HEK293 (cell line): ENCODE data around the gene UST.

Source experiments
- CTCF ChIA-PET: fragments of 350-600 bp; formaldehyde crosslinking; extraction: SDS; loops from one replicate; lab custom pipeline; 2021; ENCODE audit warnings: antibody characterized with exemption; lab: Yijun Ruan, JAX
- POLR2A ChIA-PET: fragments of 300-600 bp; formaldehyde crosslinking; extraction: SDS; loops from one replicate; lab custom pipeline; 2020; ENCODE audit warnings: antibody characterized with exemption, inconsistent platforms; lab: Yijun Ruan, JAX
- H3K27ac ChIP-seq: fragments of 200-500 bp; sonication (Bioruptor generic); 2 replicates; pipeline ENCODE4 v1.5.1; 2014; ENCODE audit warnings: low read depth, low read length, control low read depth, inconsistent platforms; ENCODE audit errors: extremely low read depth
- H3K36me3 ChIP-seq, 2 experiments: fragments of 200-500 bp in 1 of 2; sonication (Bioruptor generic) in 1 of 2; 1 replicate in 1 of 2; 2 replicates in 1 of 2; pipeline ENCODE4 v1.5.1; 2014 to 2017; ENCODE audit warnings: inconsistent platforms in 2 of 2, low read length in 2 of 2; ENCODE audit not compliant: control insufficient read depth in 2 of 2, insufficient read depth in 1 of 2
- H3K4me1 ChIP-seq: fragments of 200-500 bp; sonication (Bioruptor generic); 2 replicates; pipeline ENCODE4 v1.5.1; 2014; ENCODE audit warnings: mild to moderate bottlenecking, low read length, inconsistent platforms; ENCODE audit not compliant: control insufficient read depth, insufficient read depth
- H3K4me3 ChIP-seq: 2 replicates; pipeline ENCODE4 v1.5.1; 2011; ENCODE audit warnings: low read depth, mild to moderate bottlenecking, control low read depth, low read length, moderate library complexity
- H3K9me3 ChIP-seq: fragments of 200-500 bp; sonication (Bioruptor generic); 2 replicates; pipeline ENCODE4 v1.5.1; 2014; ENCODE audit warnings: low read depth, low read length, inconsistent platforms; ENCODE audit not compliant: control insufficient read depth, insufficient read depth
- CTCF ChIP-seq: fragments of 450-650 bp; formaldehyde crosslinking; IDR thresholded peaks from 2 replicates; pipeline ENCODE4 v1.5.1; 2016; ENCODE audit warnings: missing biosample characterization, missing genetic modification characterization
- FEZF1 ChIP-seq: fragments of 450-650 bp; formaldehyde crosslinking; IDR thresholded peaks from 2 replicates; pipeline ENCODE4 v1.5.1; 2016; ENCODE audit warnings: missing biosample characterization, missing genetic modification characterization
- GLIS1 ChIP-seq: fragments of 450-650 bp; formaldehyde crosslinking; IDR thresholded peaks from 2 replicates; pipeline ENCODE4 v1.5.1; 2016; ENCODE audit warnings: missing biosample characterization, missing genetic modification characterization
- GLIS2 ChIP-seq: fragments of 450-650 bp; formaldehyde crosslinking; IDR thresholded peaks from 2 replicates; pipeline ENCODE4 v1.5.1; 2016; ENCODE audit warnings: missing biosample characterization, missing genetic modification characterization
- HIC1 ChIP-seq: fragments of 450-650 bp; formaldehyde crosslinking; IDR thresholded peaks from 2 replicates; pipeline ENCODE4 v1.5.1; 2016; ENCODE audit warnings: missing biosample characterization, missing genetic modification characterization
- HOXC10 ChIP-seq: sonication (generic); formaldehyde crosslinking; IDR thresholded peaks from 2 replicates; pipeline ENCODE4 v1.8.1; 2023; ENCODE audit warnings: mild to moderate bottlenecking, missing genetic modification reagents
- KLF10 ChIP-seq: fragments of 450-650 bp; IDR thresholded peaks from 2 replicates; pipeline ENCODE4 v1.5.1; 2018; ENCODE audit warnings: missing biosample characterization, mild to moderate bottlenecking, missing genetic modification characterization
- KLF17 ChIP-seq: fragments of 450-650 bp; formaldehyde crosslinking; IDR thresholded peaks from 2 replicates; pipeline ENCODE4 v1.5.1; 2016; ENCODE audit warnings: missing biosample characterization, missing genetic modification characterization
- KLF9 ChIP-seq: fragments of 450-650 bp; formaldehyde crosslinking; IDR thresholded peaks from 2 replicates; pipeline ENCODE4 v1.5.1; 2016; ENCODE audit warnings: missing biosample characterization, missing genetic modification characterization, low read depth
- OSR2 ChIP-seq: fragments of 450-650 bp; formaldehyde crosslinking; IDR thresholded peaks from 2 replicates; pipeline ENCODE4 v1.5.1; 2016; ENCODE audit warnings: missing biosample characterization, missing genetic modification characterization
- PATZ1 ChIP-seq: fragments of 450-650 bp; formaldehyde crosslinking; IDR thresholded peaks from 2 replicates; pipeline ENCODE4 v1.5.1; 2016; ENCODE audit warnings: missing biosample characterization, missing genetic modification characterization
- SCRT1 ChIP-seq: fragments of 450-650 bp; formaldehyde crosslinking; IDR thresholded peaks from 2 replicates; pipeline ENCODE4 v1.5.1; 2016; ENCODE audit warnings: missing biosample characterization, missing genetic modification characterization, borderline replicate concordance
- SCRT2 ChIP-seq: fragments of 450-650 bp; formaldehyde crosslinking; IDR thresholded peaks from 2 replicates; pipeline ENCODE4 v1.5.1; 2016; ENCODE audit warnings: missing biosample characterization, missing genetic modification characterization
- SP2 ChIP-seq: fragments of 450-650 bp; formaldehyde crosslinking; IDR thresholded peaks from 2 replicates; pipeline ENCODE4 v1.5.1; 2016; ENCODE audit warnings: missing biosample characterization, missing genetic modification characterization
- SP7 ChIP-seq: fragments of 450-650 bp; formaldehyde crosslinking; IDR thresholded peaks from 2 replicates; pipeline ENCODE4 v1.5.1; 2016; ENCODE audit warnings: missing biosample characterization, missing genetic modification characterization
- YY2 ChIP-seq: fragments of 450-650 bp; formaldehyde crosslinking; IDR thresholded peaks from 2 replicates; pipeline ENCODE4 v1.5.1; 2016; ENCODE audit warnings: missing biosample characterization, missing genetic modification characterization
- ZBTB48 ChIP-seq: fragments of 450-650 bp; formaldehyde crosslinking; IDR thresholded peaks from 2 replicates; pipeline ENCODE4 v1.5.1; 2016; ENCODE audit warnings: missing biosample characterization, missing genetic modification characterization
- ZEB2 ChIP-seq: fragments of 450-650 bp; formaldehyde crosslinking; IDR thresholded peaks from 2 replicates; pipeline ENCODE4 v1.5.1; 2016; ENCODE audit warnings: missing biosample characterization, missing genetic modification characterization
- ZIC2 ChIP-seq: fragments of 450-650 bp; formaldehyde crosslinking; IDR thresholded peaks from 2 replicates; pipeline ENCODE4 v1.5.1; 2016; ENCODE audit warnings: missing biosample characterization, missing genetic modification characterization
- ZNF146 ChIP-seq: fragments of 450-650 bp; formaldehyde crosslinking; IDR thresholded peaks from 2 replicates; pipeline ENCODE4 v1.5.1; 2016; ENCODE audit warnings: missing biosample characterization, missing genetic modification characterization
- ZNF16 ChIP-seq: fragments of 450-650 bp; formaldehyde crosslinking; IDR thresholded peaks from 2 replicates; pipeline ENCODE4 v1.5.1; 2016; ENCODE audit warnings: low read depth, missing biosample characterization, missing genetic modification characterization
- ZNF174 ChIP-seq: fragments of 450-650 bp; formaldehyde crosslinking; IDR thresholded peaks from 2 replicates; pipeline ENCODE4 v1.5.0; 2017; ENCODE audit warnings: missing biosample characterization, mild to moderate bottlenecking, missing genetic modification characterization
- ZNF184 ChIP-seq: fragments of 450-650 bp; IDR thresholded peaks from 2 replicates; pipeline ENCODE4 v1.5.1; 2018; ENCODE audit warnings: missing biosample characterization, mild to moderate bottlenecking, missing genetic modification characterization
- ZNF211 ChIP-seq: fragments of 450-650 bp; formaldehyde crosslinking; IDR thresholded peaks from 2 replicates; pipeline ENCODE4 v1.5.1; 2016; ENCODE audit warnings: low read depth, missing biosample characterization, missing genetic modification characterization
- ZNF366 ChIP-seq: fragments of 450-650 bp; formaldehyde crosslinking; conservative IDR thresholded peaks from 2 replicates; pipeline ENCODE4 v1.5.1; 2016; ENCODE audit warnings: missing biosample characterization, missing genetic modification characterization
- ZNF514 ChIP-seq: fragments of 450-650 bp; formaldehyde crosslinking; IDR thresholded peaks from 2 replicates; pipeline ENCODE4 v1.5.1; 2016; ENCODE audit warnings: missing biosample characterization, missing genetic modification characterization
- ZNF600 ChIP-seq: fragments of 450-650 bp; formaldehyde crosslinking; IDR thresholded peaks from 2 replicates; pipeline ENCODE4 v1.5.1; 2016; ENCODE audit warnings: missing biosample characterization, missing genetic modification characterization
- ZNF660 ChIP-seq: fragments of 450-650 bp; IDR thresholded peaks from 2 replicates; pipeline ENCODE4 v1.5.1; 2018; ENCODE audit warnings: missing biosample characterization, mild to moderate bottlenecking, missing genetic modification characterization
- ZNF704 ChIP-seq: fragments of 450-650 bp; formaldehyde crosslinking; IDR thresholded peaks from 2 replicates; pipeline ENCODE4 v1.5.1; 2016; ENCODE audit warnings: missing biosample characterization, missing genetic modification characterization
- ZNF785 ChIP-seq: fragments of 450-650 bp; formaldehyde crosslinking; IDR thresholded peaks from 2 replicates; pipeline ENCODE4 v1.5.1; 2016; ENCODE audit warnings: missing biosample characterization, missing genetic modification characterization
- ZSCAN30 ChIP-seq: fragments of 450-650 bp; IDR thresholded peaks from 2 replicates; pipeline ENCODE4 v1.5.1; 2018; ENCODE audit warnings: missing biosample characterization, mild to moderate bottlenecking, missing genetic modification characterization, moderate library complexity
- ZXDB ChIP-seq: fragments of 450-650 bp; formaldehyde crosslinking; IDR thresholded peaks from 2 replicates; pipeline ENCODE4 v1.5.1; 2016; ENCODE audit warnings: missing biosample characterization, missing genetic modification characterization

The UST gene

GRCh38 chr6:148972481-148972880, 225.7 kb downstream of the UST start:
- no peaks in the 10 kb centered on the region for H3K36me3 ChIP-seq
- H3K4me1 ChIP-seq: peaks cover 12% of the 10 kb centered on the region
- CTCF ChIA-PET: interaction anchor here (0.7 to 2.2 kb wide), 10 partner anchors 8 to 413 kb away, joined by 3 to 15 read pairs (median 4); no protein-coding TSS in a partner anchor
- POLR2A ChIA-PET: interaction anchor here (0.6 kb wide), 1 partner anchor 412 kb away, joined by 3 read pairs; no protein-coding TSS in a partner anchor
- H3K27ac ChIP-seq: no peak overlapping the region
- H3K4me3 ChIP-seq: no peak overlapping the region
- no peaks in the 10 kb centered on the region for H3K9me3 ChIP-seq
- TF ChIP-seq SP2: 0 out of 2 replicates have a peak, but pooled peaks have one; percentile 17
- no peak; the same call in 1 of the 2 replicates for TF ChIP-seq ZBTB48 (tag by site-specific recombination)
- no peak for TF ChIP-seq KLF10 (tag by site-specific recombination)
- 0 out of 2 replicates have a peak, but pooled peaks have one; percentile 26 for TF ChIP-seq ZSCAN30
- peak; percentile 24; the same call in 1 of the 2 replicates for TF ChIP-seq OSR2 (tag by site-specific recombination)
- TF ChIP-seq ZNF660 (tag by site-specific recombination): peak; percentile 65; the same call in 1 of the 2 replicates
- peak; percentile 41; the same call in 1 of the 2 replicates for TF ChIP-seq PATZ1 (tag by site-specific recombination)
- TF ChIP-seq SP7 (tag by site-specific recombination): peak; percentile 36
- no peak for TF ChIP-seq ZNF704 (tag by site-specific recombination)
- peak; percentile 94 for TF ChIP-seq ZIC2 (tag by site-specific recombination)
- TF ChIP-seq HIC1: 0 out of 2 replicates have a peak, but pooled peaks have one; percentile 33
- peak; percentile 34; the same call in 1 of the 2 replicates for TF ChIP-seq KLF17 (tag by site-specific recombination)
- TF ChIP-seq SCRT2 (tag by site-specific recombination): peak; percentile 98
- TF ChIP-seq SCRT1: peak; percentile 86
- TF ChIP-seq YY2: 0 out of 2 replicates have a peak, but pooled peaks have one; percentile 31
- TF ChIP-seq FEZF1: peak; percentile 50; the same call in 1 of the 2 replicates
- no peak for TF ChIP-seq ZNF514 (tag by site-specific recombination)
- TF ChIP-seq ZNF174 (tag by site-specific recombination): no peak
- TF ChIP-seq CTCF (tag by site-specific recombination): peak; percentile 30; the same call in 1 of the 2 replicates
- no peak for TF ChIP-seq ZNF211 (tag by site-specific recombination)
- no peak for TF ChIP-seq HOXC10 (CRISPR knock-in tag)
- TF ChIP-seq ZNF16 (tag by site-specific recombination): no peak
- TF ChIP-seq ZNF785: no peak
- peak; percentile 70 for TF ChIP-seq KLF9 (tag by site-specific recombination)
- TF ChIP-seq ZXDB (tag by site-specific recombination): peak; percentile 47; the same call in 1 of the 2 replicates
- TF ChIP-seq ZNF146 (tag by site-specific recombination): no peak
- TF ChIP-seq ZNF184 (tag by site-specific recombination): no peak
- TF ChIP-seq ZEB2 (tag by site-specific recombination): peak; percentile 82; the same call in 1 of the 2 replicates
- 0 out of 2 replicates have a peak, but pooled peaks have one; percentile 40 for TF ChIP-seq ZNF600 (tag by site-specific recombination)
- TF ChIP-seq ZNF366: 0 out of 2 replicates have a peak, but pooled peaks have one; percentile 13
- peak; percentile 62; the same call in 1 of the 2 replicates for TF ChIP-seq GLIS1 (tag by site-specific recombination)
- 0 out of 2 replicates have a peak, but pooled peaks have one; percentile 25 for TF ChIP-seq GLIS2 (tag by site-specific recombination)
